Measurements from ENCODE around the gene MPZL3.

MPZL3 gene

DNA sequence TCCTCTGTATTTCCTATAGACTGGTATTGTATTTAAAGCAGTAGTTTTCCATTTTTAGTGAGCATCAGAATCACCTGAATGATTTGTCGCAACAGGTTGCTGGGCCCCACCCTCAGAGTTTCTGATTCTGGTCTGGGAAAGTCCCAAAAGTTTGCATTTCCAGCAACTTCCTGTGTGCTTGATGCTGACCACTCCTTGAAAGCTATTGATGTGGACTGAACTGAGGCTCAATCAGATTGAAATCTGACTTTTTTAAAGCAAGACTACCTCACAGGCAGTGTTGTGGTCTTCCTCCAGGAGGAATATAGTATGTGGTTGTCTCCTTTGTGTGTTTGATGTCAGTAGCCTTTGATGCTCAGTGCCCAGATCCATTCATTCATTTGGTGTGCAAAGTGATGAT, 29.1 kb upstream of the MPZL3 start:
- no peaks in the 10 kb centered on the region for H3K36me3 Mint-ChIP-seq (ENCODE audit: low read depth)
- no peaks in the 10 kb centered on the region for H3K27me3 Mint-ChIP-seq (ENCODE audit: low read depth)
- H3K9me3 Mint-ChIP-seq, result no peaks in the 10 kb centered on the region
- peaks cover 43% of the 10 kb centered on the region for H3K4me1 Mint-ChIP-seq (ENCODE audit: low read depth)
- H3K4me3 Mint-ChIP-seq, result peak overlapping the region; percentile 8
- H3K27ac Mint-ChIP-seq, result peak overlapping the region; percentile 27
- DNase-seq (ENCODE audit: low spot score), result no peak

DNA sequence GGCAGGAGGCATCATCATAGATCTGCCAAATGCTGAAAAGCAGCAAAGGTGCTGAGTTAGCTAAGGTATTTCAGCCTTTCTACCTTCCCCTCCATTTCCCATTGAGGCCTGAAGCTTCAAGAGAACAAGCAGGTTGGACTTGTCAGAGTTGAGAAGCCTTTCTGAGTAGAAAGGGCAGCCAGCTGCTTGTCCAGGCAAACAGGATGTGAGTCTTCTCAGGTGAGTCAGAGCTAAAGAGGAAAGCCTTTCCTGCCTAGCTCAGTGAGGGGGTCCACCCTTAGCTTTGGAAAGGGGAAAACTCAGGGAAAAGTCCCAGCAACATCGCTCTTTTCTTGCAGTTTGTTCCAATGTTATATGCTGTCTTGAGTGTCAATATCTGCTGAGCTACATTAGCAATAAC, 25.1 kb upstream of the MPZL3 start:
- no peaks in the 10 kb centered on the region for H3K9me3 Mint-ChIP-seq
- no peak for DNase-seq (ENCODE audit: low spot score)

GRCh38 chr11:118276422-118276821, 24.3 kb upstream of the MPZL3 start:
- Mint-ChIP-seq H3K4me3 (no peak overlapping the region), H3K4me1 (ENCODE audit: low read depth) (peaks cover 40% of the 10 kb centered on the region), H3K27ac (peak overlapping the region; percentile 52), H3K27me3 (ENCODE audit: low read depth) (no peaks in the 10 kb centered on the region), H3K36me3 (ENCODE audit: low read depth) (no peaks in the 10 kb centered on the region), H3K9me3 (no peaks in the 10 kb centered on the region)
- no peak for DNase-seq (ENCODE audit: low spot score)

More for the DNA sequence above, 25.1 kb upstream of the MPZL3 start:
- Mint-ChIP-seq H3K27me3 (ENCODE audit: low read depth) (no peaks in the 10 kb centered on the region), H3K4me3 (no peak overlapping the region), H3K4me1 (ENCODE audit: low read depth) (peaks cover 45% of the 10 kb centered on the region), H3K27ac (no peak overlapping the region), H3K36me3 (ENCODE audit: low read depth) (no peaks in the 10 kb centered on the region)

GRCh38 chr11:118275176-118275575, 23.0 kb upstream of the MPZL3 start:
- Mint-ChIP-seq H3K9me3 (no peaks in the 10 kb centered on the region), H3K27ac (no peak overlapping the region), H3K36me3 (ENCODE audit: low read depth) (no peaks in the 10 kb centered on the region), H3K27me3 (ENCODE audit: low read depth) (no peaks in the 10 kb centered on the region), H3K4me3 (no peak overlapping the region), H3K4me1 (ENCODE audit: low read depth) (peaks cover 33% of the 10 kb centered on the region)
- DNase-seq (ENCODE audit: low spot score), result no peak

GRCh38 chr11:118274186-118274585, 22.0 kb upstream of the MPZL3 start:
- Mint-ChIP-seq H3K9me3 (no peaks in the 10 kb centered on the region), H3K27ac (no peak overlapping the region), H3K27me3 (ENCODE audit: low read depth) (no peaks in the 10 kb centered on the region), H3K36me3 (ENCODE audit: low read depth) (no peaks in the 10 kb centered on the region), H3K4me1 (ENCODE audit: low read depth) (peaks cover 31% of the 10 kb centered on the region), H3K4me3 (no peak overlapping the region)
- DNase-seq (ENCODE audit: low spot score), result no peak

DNA sequence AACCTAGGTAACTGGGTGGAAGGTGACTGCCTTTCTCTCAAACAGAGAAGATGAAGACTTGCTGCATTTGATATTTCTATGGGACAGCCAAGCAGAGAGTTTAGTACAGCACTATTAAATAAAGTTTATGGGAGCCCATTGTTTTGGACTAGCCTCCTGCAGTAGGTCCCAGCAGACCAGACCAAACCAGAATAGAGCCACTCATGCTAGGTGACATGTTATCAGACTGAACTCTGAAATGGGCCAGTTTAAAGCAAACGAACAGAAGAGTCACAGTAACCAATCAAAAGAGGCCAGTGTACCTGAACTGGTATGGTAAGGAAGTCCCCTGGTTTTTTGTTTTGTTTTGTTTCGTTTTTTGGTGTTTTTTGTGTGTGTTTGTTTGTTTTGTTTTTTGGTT, 19.8 kb upstream of the MPZL3 start:
- Mint-ChIP-seq H3K9me3 (no peaks in the 10 kb centered on the region), H3K4me3 (no peak overlapping the region), H3K27ac (no peak overlapping the region), H3K36me3 (ENCODE audit: low read depth) (no peaks in the 10 kb centered on the region), H3K27me3 (ENCODE audit: low read depth) (no peaks in the 10 kb centered on the region), H3K4me1 (ENCODE audit: low read depth) (peaks cover 25% of the 10 kb centered on the region)
- DNase-seq (ENCODE audit: low spot score), result no peak

DNA sequence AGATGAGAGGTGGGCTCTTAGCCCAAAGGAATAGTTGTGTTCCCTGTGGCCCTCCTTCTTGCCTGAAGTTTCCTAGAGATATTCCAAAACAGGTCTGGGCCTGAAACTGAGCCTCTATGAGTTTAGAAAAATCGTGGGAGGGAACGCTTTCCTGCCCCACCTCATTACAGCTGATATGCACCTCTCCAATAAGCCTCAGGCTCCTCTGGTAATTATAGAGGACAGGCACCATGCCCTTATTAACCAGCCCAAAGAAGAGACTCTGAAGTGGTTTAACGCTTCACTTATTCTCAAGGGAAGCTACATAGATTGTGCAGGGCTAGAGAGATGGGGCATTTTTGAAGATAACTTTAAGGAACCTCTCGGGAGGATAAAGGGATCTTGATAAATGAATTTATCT, 15.3 kb upstream of the MPZL3 start:
- Mint-ChIP-seq H3K4me3 (no peak overlapping the region), H3K9me3 (no peaks in the 10 kb centered on the region), H3K27ac (no peak overlapping the region), H3K4me1 (ENCODE audit: low read depth) (peaks cover 27% of the 10 kb centered on the region), H3K36me3 (ENCODE audit: low read depth) (no peaks in the 10 kb centered on the region), H3K27me3 (ENCODE audit: low read depth) (peaks cover 9% of the 10 kb centered on the region)
- DNase-seq (ENCODE audit: low spot score), result no peak

GRCh38 chr11:118265954-118266353, 13.8 kb upstream of the MPZL3 start:
- H3K4me3 Mint-ChIP-seq, result no peak overlapping the region
- H3K27me3 Mint-ChIP-seq (ENCODE audit: low read depth), result peaks cover 9% of the 10 kb centered on the region
- no peak overlapping the region for H3K27ac Mint-ChIP-seq
- H3K36me3 Mint-ChIP-seq (ENCODE audit: low read depth), result peaks cover 7% of the 10 kb centered on the region
- peaks cover 38% of the 10 kb centered on the region for H3K4me1 Mint-ChIP-seq (ENCODE audit: low read depth)
- no peaks in the 10 kb centered on the region for H3K9me3 Mint-ChIP-seq
- no peak for DNase-seq (ENCODE audit: low spot score)

DNA sequence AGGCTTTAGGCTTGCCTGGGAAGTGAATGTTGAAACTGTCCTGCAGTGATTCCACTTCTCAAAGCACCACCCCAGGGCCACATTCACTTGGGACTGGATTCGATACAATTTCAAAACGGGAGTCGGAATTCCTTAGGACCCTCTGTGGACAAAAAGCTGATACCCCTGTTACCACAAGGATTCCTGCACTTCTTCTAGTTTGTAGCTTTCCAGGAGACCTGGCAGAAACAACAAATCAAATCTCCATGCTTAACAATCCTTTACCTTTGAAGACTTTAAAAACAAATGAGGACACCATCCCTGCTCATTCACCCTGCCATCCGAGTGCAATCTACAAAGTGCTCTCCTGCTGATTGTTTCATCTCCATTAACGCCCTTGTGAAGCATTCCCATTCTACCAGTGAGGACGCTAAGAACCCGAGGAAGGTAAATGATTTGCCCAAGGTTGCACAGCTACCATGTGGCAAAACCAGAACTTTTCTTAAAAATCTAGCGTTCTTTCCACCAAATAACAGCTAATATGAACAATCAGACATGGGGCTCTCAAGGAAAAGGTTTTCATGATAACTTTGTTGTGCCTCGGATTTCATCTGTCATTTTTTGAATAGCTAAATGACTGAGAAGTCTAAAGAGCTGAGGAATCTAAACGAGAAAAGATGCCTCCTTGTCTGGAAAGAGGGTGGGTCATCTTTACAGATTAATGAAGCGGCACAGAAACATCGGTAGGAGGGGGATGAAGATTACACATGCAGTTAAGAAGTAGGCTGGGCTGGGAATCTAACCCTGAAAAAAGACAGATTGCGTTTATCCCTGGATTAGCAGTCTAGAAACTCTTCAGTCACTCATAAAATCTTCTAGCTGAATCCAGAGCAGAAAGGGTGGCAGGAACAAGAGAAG, 12.7 kb upstream of the MPZL3 start:
- H3K9me3 Mint-ChIP-seq, result no peaks in the 10 kb centered on the region
- H3K27me3 Mint-ChIP-seq (ENCODE audit: low read depth), result peaks cover 9% of the 10 kb centered on the region

GRCh38 chr11:118263695-118264568, 11.8 kb upstream of the MPZL3 start, which contains the start of gene MPZL2:
Gene MPZL2, minus strand, starts transcription at chr11:118264297. Its CDS starts 144 bp downstream, at chr11:118264153.
- H3K4me3 Mint-ChIP-seq, result peak within 1 kb of the TSS; percentile 92
- peaks cover 9% of the 10 kb centered on the region for H3K27me3 Mint-ChIP-seq (ENCODE audit: low read depth)
- H3K4me1 Mint-ChIP-seq (ENCODE audit: low read depth), result peaks cover 44% of the 10 kb centered on the region
- H3K9me3 Mint-ChIP-seq, result peaks cover 4% of the 10 kb centered on the region
- no peak for DNase-seq (ENCODE audit: low spot score)
- H3K27ac Mint-ChIP-seq, result peak within 1 kb of the TSS; percentile 77
- H3K36me3 Mint-ChIP-seq (ENCODE audit: low read depth), result peaks cover 12% of the 10 kb centered on the region

More for the DNA sequence above, 12.7 kb upstream of the MPZL3 start:
- H3K36me3 Mint-ChIP-seq (ENCODE audit: low read depth), result peaks cover 9% of the 10 kb centered on the region
- no peak for DNase-seq (ENCODE audit: low spot score)
- peaks cover 43% of the 10 kb centered on the region for H3K4me1 Mint-ChIP-seq (ENCODE audit: low read depth)
- H3K4me3 Mint-ChIP-seq, result peak overlapping the region; percentile 92
- H3K27ac Mint-ChIP-seq, result no peak overlapping the region

GRCh38 chr11:118263112-118263511, 10.9 kb upstream of the MPZL3 start:
- Mint-ChIP-seq H3K4me3 (peak overlapping the region; percentile 92), H3K27me3 (ENCODE audit: low read depth) (peaks cover 9% of the 10 kb centered on the region)

DNA sequence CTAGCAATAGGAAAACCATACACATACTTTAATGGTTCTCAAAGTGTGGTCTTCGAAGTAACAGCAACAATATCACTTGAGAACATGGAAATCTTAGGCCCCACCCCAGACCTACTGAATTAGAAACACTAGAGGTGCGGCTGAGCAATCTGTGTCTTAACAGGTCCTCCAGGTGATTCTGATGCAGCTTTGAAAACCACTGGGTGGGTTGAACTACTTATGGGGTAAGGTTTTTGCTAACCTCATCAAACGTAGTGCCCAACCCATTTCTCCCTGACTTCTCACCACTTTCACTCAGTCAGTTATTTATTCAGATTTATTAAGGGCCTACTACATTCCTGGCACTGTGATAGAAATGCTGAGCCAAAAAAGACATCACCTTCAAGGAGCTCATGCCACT, 8.2 kb upstream of the MPZL3 start:
- Mint-ChIP-seq H3K9me3 (peaks cover 4% of the 10 kb centered on the region), H3K4me3 (no peak overlapping the region), H3K36me3 (ENCODE audit: low read depth) (peaks cover 18% of the 10 kb centered on the region), H3K27ac (no peak overlapping the region), H3K27me3 (ENCODE audit: low read depth) (peaks cover 7% of the 10 kb centered on the region), H3K4me1 (ENCODE audit: low read depth) (peaks cover 44% of the 10 kb centered on the region)
- no peak for DNase-seq (ENCODE audit: low spot score)

More at GRCh38 chr11:118263112-118263511, 10.9 kb upstream of the MPZL3 start:
- H3K36me3 Mint-ChIP-seq (ENCODE audit: low read depth), result peaks cover 16% of the 10 kb centered on the region
- DNase-seq (ENCODE audit: low spot score), result no peak
- H3K4me1 Mint-ChIP-seq (ENCODE audit: low read depth), result peaks cover 46% of the 10 kb centered on the region
- peaks cover 4% of the 10 kb centered on the region for H3K9me3 Mint-ChIP-seq
- H3K27ac Mint-ChIP-seq, result no peak overlapping the region

DNA sequence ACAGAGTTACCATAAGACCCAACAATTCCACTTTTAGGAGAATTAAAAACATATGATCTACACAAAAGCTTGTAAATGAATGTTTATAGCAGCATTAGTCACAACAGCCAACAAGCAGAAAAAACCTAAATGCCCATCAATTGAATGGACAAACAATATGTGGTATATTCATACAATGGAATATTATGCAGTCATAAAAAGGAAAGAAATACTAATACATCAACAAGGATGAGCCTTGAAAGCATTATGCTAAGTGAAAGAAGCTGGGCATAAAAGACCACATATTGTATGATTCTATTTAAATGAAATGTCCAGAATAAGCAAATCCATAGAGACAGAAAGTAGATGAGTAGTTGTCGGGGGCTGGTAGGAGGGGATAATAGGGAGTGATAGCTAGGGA, 7.0 kb upstream of the MPZL3 start:
- H3K27me3 Mint-ChIP-seq (ENCODE audit: low read depth), result peaks cover under 1% of the 10 kb centered on the region
- peaks cover 43% of the 10 kb centered on the region for H3K4me1 Mint-ChIP-seq (ENCODE audit: low read depth)
- no peak for DNase-seq (ENCODE audit: low spot score)
- no peak overlapping the region for H3K27ac Mint-ChIP-seq
- H3K4me3 Mint-ChIP-seq, result no peak overlapping the region
- H3K36me3 Mint-ChIP-seq (ENCODE audit: low read depth), result peaks cover 18% of the 10 kb centered on the region
- peaks cover 4% of the 10 kb centered on the region for H3K9me3 Mint-ChIP-seq

- Mint-ChIP-seq H3K9me3 (peaks cover 4% of the 10 kb centered on the region), H3K27me3 (ENCODE audit: low read depth) (no peaks in the 10 kb centered on the region), H3K36me3 (ENCODE audit: low read depth) (peaks cover 18% of the 10 kb centered on the region), H3K4me3 (no peak overlapping the region), H3K27ac (no peak overlapping the region), H3K4me1 (ENCODE audit: low read depth) (peaks cover 36% of the 10 kb centered on the region)
- no peak for DNase-seq (ENCODE audit: low spot score)
These were observed 6.2 kb upstream of the MPZL3 start for GRCh38 chr11:118258410-118258809.

Data from T-helper 2 cell treated with Interferon-gamma antibody and Interleukin-4, amounts not matched to agents 5 μg/mL and 100 μg/mL, for 36 hours (primary cell).